Left ventricle myocardium inferior (tissue), 1 donor: ENCODE data around the gene TXNDC2. TPM values are rescaled to one million over a fixed set of nuclear protein-coding genes. Genes with fewer than 3 reads are reported as not detected.

ENCODE experiments used
- DNase-seq: peaks from one replicate; pipeline ENCODE4 v3.0.0-alpha.2; 2020
- H3K27ac ChIP-seq: fragments of 200-600 bp; replicated peaks from 2 replicates; pipeline ENCODE4 v1.8.0; 2021
- H3K27me3 ChIP-seq: fragments of 200-600 bp; 2 replicates; pipeline ENCODE4 v1.8.0; 2021; ENCODE audit warnings: low read depth
- H3K36me3 ChIP-seq: fragments of 200-600 bp; 2 replicates; pipeline ENCODE4 v1.8.0; 2021
- H3K4me1 ChIP-seq: fragments of 200-600 bp; 2 replicates; pipeline ENCODE4 v1.8.0; 2021
- H3K4me3 ChIP-seq: fragments of 200-600 bp; 2 replicates; pipeline ENCODE4 v1.8.0; 2021; ENCODE audit warnings: mild to moderate bottlenecking, moderate library complexity
- H3K9me3 ChIP-seq: fragments of 200-600 bp; replicated peaks from 2 replicates; pipeline ENCODE4 v1.8.0; 2021
- intact Hi-C: fragments of 100-400 bp; cut with micrococcal nuclease; formaldehyde crosslinking; loops from one replicate; pipeline ENCODE4 v1.11.0; 2022
- total RNA-seq: library from RNA; stranded (reverse); fragmentation: NEBNext Ultra II Directional; extraction: Animal tissue kit (Norgen Biotek cat#: 25700); gene quantifications from one replicate; pipeline ENCODE4 v1.2.1, GENCODE V29; 2021
- TF ChIP-seq, protein P1 (sequence below): fragments of 200-600 bp; IDR thresholded peaks from 2 replicates; pipeline ENCODE4 v1.8.0; 2021; ENCODE audit warnings: antibody characterized with exemption, mild to moderate bottlenecking, borderline replicate concordance
- donor health status: DM: no; HTN: yes; CAD: no; lungs with severe emphysema.

TXNDC2 gene
- total RNA-seq, 1 donor from 2014 or later = not detected

DNA sequence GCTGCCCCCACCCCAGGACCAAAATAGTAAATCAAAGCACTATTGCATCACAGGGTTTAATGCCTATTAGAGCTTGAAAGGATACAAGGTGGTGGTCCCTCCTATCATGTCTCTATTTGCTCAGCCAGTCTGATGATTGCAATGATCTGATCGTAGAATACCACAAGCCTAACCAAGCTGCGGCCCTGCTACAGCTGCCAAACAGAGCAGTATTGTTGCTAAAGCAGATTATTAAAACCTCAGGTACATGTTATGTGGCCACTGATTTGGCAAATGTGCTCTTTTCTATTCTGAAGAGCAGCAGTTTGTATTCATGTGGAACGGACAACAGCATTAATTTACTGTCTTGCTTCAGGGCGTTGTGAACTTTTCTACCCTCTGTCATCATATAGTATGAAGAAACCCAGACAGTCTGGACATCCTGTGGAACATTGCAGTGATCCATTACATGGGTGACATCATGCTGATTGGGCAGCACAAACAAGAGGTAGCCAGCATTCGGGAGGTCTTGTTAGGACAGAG is 19.7 kb downstream of the TXNDC2 start:
- Histone ChIP-seq H3K27ac (no peak overlapping the region), H3K27me3 (no peaks in the 10 kb centered on the region), H3K9me3 (no peaks in the 10 kb centered on the region), H3K4me1 (no peaks in the 10 kb centered on the region), H3K4me3 (no peak overlapping the region), H3K36me3 (no peaks in the 10 kb centered on the region)
- intact Hi-C loops = no loop called here
- DNase-seq = no peak
- TF ChIP-seq, protein P1, sequence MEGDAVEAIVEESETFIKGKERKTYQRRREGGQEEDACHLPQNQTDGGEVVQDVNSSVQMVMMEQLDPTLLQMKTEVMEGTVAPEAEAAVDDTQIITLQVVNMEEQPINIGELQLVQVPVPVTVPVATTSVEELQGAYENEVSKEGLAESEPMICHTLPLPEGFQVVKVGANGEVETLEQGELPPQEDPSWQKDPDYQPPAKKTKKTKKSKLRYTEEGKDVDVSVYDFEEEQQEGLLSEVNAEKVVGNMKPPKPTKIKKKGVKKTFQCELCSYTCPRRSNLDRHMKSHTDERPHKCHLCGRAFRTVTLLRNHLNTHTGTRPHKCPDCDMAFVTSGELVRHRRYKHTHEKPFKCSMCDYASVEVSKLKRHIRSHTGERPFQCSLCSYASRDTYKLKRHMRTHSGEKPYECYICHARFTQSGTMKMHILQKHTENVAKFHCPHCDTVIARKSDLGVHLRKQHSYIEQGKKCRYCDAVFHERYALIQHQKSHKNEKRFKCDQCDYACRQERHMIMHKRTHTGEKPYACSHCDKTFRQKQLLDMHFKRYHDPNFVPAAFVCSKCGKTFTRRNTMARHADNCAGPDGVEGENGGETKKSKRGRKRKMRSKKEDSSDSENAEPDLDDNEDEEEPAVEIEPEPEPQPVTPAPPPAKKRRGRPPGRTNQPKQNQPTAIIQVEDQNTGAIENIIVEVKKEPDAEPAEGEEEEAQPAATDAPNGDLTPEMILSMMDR = no peak

DNA sequence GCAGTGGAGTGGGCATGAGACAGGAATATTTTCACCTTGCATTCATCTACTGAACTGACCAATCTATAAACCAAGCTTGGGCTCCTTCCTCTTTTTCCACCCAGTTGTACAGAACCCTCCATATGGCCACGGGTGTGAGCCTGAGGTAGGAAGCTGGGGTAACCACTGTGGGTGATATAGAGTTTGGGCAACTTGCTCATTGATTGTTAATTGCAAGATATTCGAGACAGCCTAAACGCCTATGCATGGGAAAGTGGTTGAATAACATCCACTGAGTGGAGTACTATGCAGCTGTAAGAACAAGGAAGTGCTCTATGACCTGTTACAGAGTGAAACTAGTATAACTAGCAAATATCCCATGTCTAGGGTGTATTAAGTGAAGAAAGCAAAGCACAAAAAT is 20.7 kb downstream of the TXNDC2 start:
- no peaks in the 10 kb centered on the region for H3K36me3 ChIP-seq
- TF ChIP-seq, protein P1 = no peak
- no peak for DNase-seq
- intact Hi-C loops = no loop called here
- no peaks in the 10 kb centered on the region for H3K4me1 ChIP-seq
- no peak overlapping the region for H3K27ac ChIP-seq
- no peaks in the 10 kb centered on the region for H3K9me3 ChIP-seq
- H3K27me3 ChIP-seq = no peaks in the 10 kb centered on the region
- H3K4me3 ChIP-seq = no peak overlapping the region

DNA sequence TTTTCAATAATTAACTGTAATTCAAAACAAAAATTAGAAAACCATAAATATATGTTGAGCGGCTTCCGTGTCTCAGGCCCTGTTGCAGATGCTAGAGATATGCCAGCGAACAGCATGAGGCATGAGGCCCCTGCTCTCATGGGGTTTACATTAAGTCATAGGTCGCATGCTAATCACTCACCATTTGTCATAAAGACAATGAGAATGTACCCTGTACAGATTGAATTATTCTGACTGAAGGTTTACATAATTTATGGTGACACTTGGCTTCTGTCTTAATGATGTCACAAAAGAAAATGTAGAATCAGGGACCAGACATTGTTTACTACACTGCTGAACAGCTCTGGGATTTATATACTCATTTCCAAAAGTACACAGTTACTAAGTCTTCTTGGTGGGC is 22.1 kb downstream of the TXNDC2 start:
- TF ChIP-seq, protein P1 = no peak
- no peak overlapping the region for H3K27ac ChIP-seq
- H3K4me3 ChIP-seq = no peak overlapping the region
- H3K9me3 ChIP-seq = no peaks in the 10 kb centered on the region
- intact Hi-C loops = no loop called here
- no peak for DNase-seq
- H3K27me3 ChIP-seq = no peaks in the 10 kb centered on the region
- peaks cover 2% of the 10 kb centered on the region for H3K4me1 ChIP-seq
- H3K36me3 ChIP-seq = no peaks in the 10 kb centered on the region

DNA sequence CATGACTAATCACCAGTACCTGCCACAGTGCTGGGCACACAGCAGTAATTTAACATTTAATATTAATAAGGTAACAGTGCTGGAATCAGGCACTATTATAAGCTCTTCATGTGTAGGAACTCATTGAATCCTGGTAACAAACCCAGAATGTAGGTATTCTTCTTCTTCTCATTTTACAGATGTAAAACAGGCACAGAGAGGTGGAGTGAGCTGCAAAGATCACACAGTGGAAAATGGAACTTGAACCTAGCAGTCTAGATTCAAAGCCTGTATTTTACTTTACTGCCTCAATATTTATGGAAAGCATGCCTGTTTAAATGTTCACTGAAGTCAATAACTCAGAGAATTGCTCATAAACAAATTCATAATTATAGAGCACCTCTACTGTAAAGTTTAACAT is 24.3 kb downstream of the TXNDC2 start:
- Histone ChIP-seq H3K36me3 (no peaks in the 10 kb centered on the region), H3K9me3 (no peaks in the 10 kb centered on the region), H3K27ac (no peak overlapping the region), H3K27me3 (no peaks in the 10 kb centered on the region), H3K4me3 (no peak overlapping the region), H3K4me1 (peaks cover 15% of the 10 kb centered on the region)
- intact Hi-C loops = no loop called here
- no peak for DNase-seq
- TF ChIP-seq, protein P1 = no peak

DNA sequence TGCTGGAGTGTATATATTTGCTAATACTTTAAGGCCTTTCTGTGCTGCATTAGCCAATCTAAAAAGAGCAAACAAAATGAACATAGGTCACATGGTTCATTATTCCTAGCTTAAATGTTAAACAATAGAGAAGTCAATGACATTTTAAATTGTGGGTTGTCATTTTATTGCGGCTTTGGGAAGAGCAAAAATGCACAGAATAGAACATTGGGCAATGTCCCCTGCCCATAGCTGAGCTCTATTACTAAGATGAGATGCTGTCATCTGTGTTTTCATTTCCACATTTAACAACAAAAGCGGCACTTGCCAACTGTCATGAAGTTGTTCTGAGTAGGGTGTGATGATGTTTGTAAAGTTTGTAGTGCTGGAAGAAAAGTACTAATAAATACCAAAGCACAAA is 24.9 kb downstream of the TXNDC2 start:
- DNase-seq = no peak
- Histone ChIP-seq H3K36me3 (no peaks in the 10 kb centered on the region), H3K27ac (no peak overlapping the region), H3K9me3 (no peaks in the 10 kb centered on the region), H3K4me3 (no peak overlapping the region), H3K27me3 (no peaks in the 10 kb centered on the region), H3K4me1 (peaks cover 21% of the 10 kb centered on the region)
- TF ChIP-seq, protein P1 = no peak
- intact Hi-C loops = no loop called here
